ENCODE data around the gene SCRT2. TPM values are rescaled to one million over a fixed set of nuclear protein-coding genes. Genes with fewer than 3 reads are reported as not detected.

The SCRT2 gene
- total RNA-seq, 2 experiments from 2014 or later, result not detected

- CTCF ChIA-PET, result no interaction called here
- DNase-seq, result no peak
- no peaks in the 10 kb centered on the region for H3K36me3 Mint-ChIP-seq (ENCODE audit: low read depth)
- peaks cover 24% of the 10 kb centered on the region for H3K27me3 Mint-ChIP-seq (ENCODE audit: low read depth)
- no peaks in the 10 kb centered on the region for H3K4me1 Mint-ChIP-seq (ENCODE audit: low read depth)
- no peak overlapping the region for H3K27ac Mint-ChIP-seq
- no peaks in the 10 kb centered on the region for H3K9me3 Mint-ChIP-seq (ENCODE audit: insufficient read depth)
- ATAC-seq, result no peak
- H3K4me3 Mint-ChIP-seq, result no peak overlapping the region
- POLR2A ChIA-PET, result no interaction called here
Observed at GRCh38 chr20:709991-710779, 34.6 kb upstream of the SCRT2 start.

GRCh38 chr20:709423-709822, 33.8 kb upstream of the SCRT2 start:
- peaks cover 24% of the 10 kb centered on the region for H3K27me3 Mint-ChIP-seq (ENCODE audit: low read depth)
- no peaks in the 10 kb centered on the region for H3K36me3 Mint-ChIP-seq (ENCODE audit: low read depth)
- H3K9me3 Mint-ChIP-seq (ENCODE audit: insufficient read depth), result no peaks in the 10 kb centered on the region
- no peak overlapping the region for H3K27ac Mint-ChIP-seq
- H3K4me1 Mint-ChIP-seq (ENCODE audit: low read depth), result no peaks in the 10 kb centered on the region
- CTCF ChIA-PET, result no interaction called here
- POLR2A ChIA-PET, result no interaction called here
- DNase-seq (no peak), ATAC-seq (no peak)
- H3K4me3 Mint-ChIP-seq, result no peak overlapping the region

- ATAC-seq (no peak), DNase-seq (no peak)
- H3K27ac Mint-ChIP-seq, result no peak overlapping the region
- ChIA-PET CTCF (interaction anchor here (0.8 kb wide), 1 partner anchor 30 kb away, joined by 3 read pairs; no protein-coding TSS in a partner anchor), POLR2A (no interaction called here)
- H3K4me3 Mint-ChIP-seq, result no peak overlapping the region
- no peaks in the 10 kb centered on the region for H3K4me1 Mint-ChIP-seq (ENCODE audit: low read depth)
- H3K36me3 Mint-ChIP-seq (ENCODE audit: low read depth), result no peaks in the 10 kb centered on the region
- H3K9me3 Mint-ChIP-seq (ENCODE audit: insufficient read depth), result no peaks in the 10 kb centered on the region
- H3K27me3 Mint-ChIP-seq (ENCODE audit: low read depth), result peaks cover 24% of the 10 kb centered on the region
Observed at GRCh38 chr20:708956-709355, 33.4 kb upstream of the SCRT2 start.

GRCh38 chr20:707451-708110, 32.0 kb upstream of the SCRT2 start:
- no peaks in the 10 kb centered on the region for H3K9me3 Mint-ChIP-seq (ENCODE audit: insufficient read depth)
- ChIA-PET CTCF (interaction anchor here (0.7 kb wide), 1 partner anchor 12 kb away, joined by 3 read pairs; no protein-coding TSS in a partner anchor), POLR2A (no interaction called here)
- DNase-seq (no peak), ATAC-seq (no peak)
- H3K27ac Mint-ChIP-seq, result no peak overlapping the region
- peaks cover 22% of the 10 kb centered on the region for H3K27me3 Mint-ChIP-seq (ENCODE audit: low read depth)
- no peak overlapping the region for H3K4me3 Mint-ChIP-seq
- H3K36me3 Mint-ChIP-seq (ENCODE audit: low read depth), result no peaks in the 10 kb centered on the region
- H3K4me1 Mint-ChIP-seq (ENCODE audit: low read depth), result no peaks in the 10 kb centered on the region

GRCh38 chr20:706366-706885, 30.8 kb upstream of the SCRT2 start:
- no peak overlapping the region for H3K4me3 Mint-ChIP-seq
- ATAC-seq (no peak), DNase-seq (no peak)
- no peak overlapping the region for H3K27ac Mint-ChIP-seq
- ChIA-PET CTCF (no interaction called here), POLR2A (no interaction called here)
- peaks cover 17% of the 10 kb centered on the region for H3K27me3 Mint-ChIP-seq (ENCODE audit: low read depth)
- H3K36me3 Mint-ChIP-seq (ENCODE audit: low read depth), result no peaks in the 10 kb centered on the region
- no peaks in the 10 kb centered on the region for H3K9me3 Mint-ChIP-seq (ENCODE audit: insufficient read depth)
- no peaks in the 10 kb centered on the region for H3K4me1 Mint-ChIP-seq (ENCODE audit: low read depth)

GRCh38 chr20:704726-705125, 29.1 kb upstream of the SCRT2 start:
- POLR2A ChIA-PET, result no interaction called here

GRCh38 chr20:703426-703825, 27.8 kb upstream of the SCRT2 start:
- ATAC-seq (no peak), DNase-seq (no peak)
- no peaks in the 10 kb centered on the region for H3K9me3 Mint-ChIP-seq (ENCODE audit: insufficient read depth)
- H3K36me3 Mint-ChIP-seq (ENCODE audit: low read depth), result no peaks in the 10 kb centered on the region
- ChIA-PET CTCF (no interaction called here), POLR2A (no interaction called here)
- H3K27ac Mint-ChIP-seq, result no peak overlapping the region
- no peaks in the 10 kb centered on the region for H3K4me1 Mint-ChIP-seq (ENCODE audit: low read depth)
- H3K4me3 Mint-ChIP-seq, result no peak overlapping the region
- H3K27me3 Mint-ChIP-seq (ENCODE audit: low read depth), result no peaks in the 10 kb centered on the region

More at GRCh38 chr20:704726-705125, 29.1 kb upstream of the SCRT2 start:
- H3K36me3 Mint-ChIP-seq (ENCODE audit: low read depth), result no peaks in the 10 kb centered on the region
- DNase-seq, result no peak
- H3K9me3 Mint-ChIP-seq (ENCODE audit: insufficient read depth), result no peaks in the 10 kb centered on the region
- no peak for ATAC-seq
- no peak overlapping the region for H3K4me3 Mint-ChIP-seq
- CTCF ChIA-PET, result no interaction called here
- no peaks in the 10 kb centered on the region for H3K4me1 Mint-ChIP-seq (ENCODE audit: low read depth)
- H3K27me3 Mint-ChIP-seq (ENCODE audit: low read depth), result peaks cover 9% of the 10 kb centered on the region
- H3K27ac Mint-ChIP-seq, result no peak overlapping the region

GRCh38 chr20:703006-703405, 27.4 kb upstream of the SCRT2 start:
- Mint-ChIP-seq H3K36me3 (ENCODE audit: low read depth) (no peaks in the 10 kb centered on the region), H3K27ac (no peak overlapping the region), H3K4me1 (ENCODE audit: low read depth) (no peaks in the 10 kb centered on the region), H3K4me3 (no peak overlapping the region), H3K27me3 (ENCODE audit: low read depth) (no peaks in the 10 kb centered on the region), H3K9me3 (ENCODE audit: insufficient read depth) (no peaks in the 10 kb centered on the region)
- ChIA-PET CTCF (no interaction called here), POLR2A (no interaction called here)
- ATAC-seq (no peak), DNase-seq (no peak)

GRCh38 chr20:701401-702129, 26.0 kb upstream of the SCRT2 start:
- Mint-ChIP-seq H3K4me3 (no peak overlapping the region), H3K4me1 (ENCODE audit: low read depth) (no peaks in the 10 kb centered on the region), H3K27me3 (ENCODE audit: low read depth) (no peaks in the 10 kb centered on the region), H3K27ac (no peak overlapping the region), H3K9me3 (ENCODE audit: insufficient read depth) (no peaks in the 10 kb centered on the region), H3K36me3 (ENCODE audit: low read depth) (no peaks in the 10 kb centered on the region)
- CTCF ChIA-PET, result no interaction called here
- ATAC-seq, result no peak
- POLR2A ChIA-PET, result no interaction called here
- DNase-seq, result no peak

- Mint-ChIP-seq H3K4me3 (no peak overlapping the region), H3K9me3 (ENCODE audit: insufficient read depth) (no peaks in the 10 kb centered on the region), H3K4me1 (ENCODE audit: low read depth) (no peaks in the 10 kb centered on the region), H3K36me3 (ENCODE audit: low read depth) (no peaks in the 10 kb centered on the region), H3K27ac (no peak overlapping the region), H3K27me3 (ENCODE audit: low read depth) (no peaks in the 10 kb centered on the region)
- ChIA-PET CTCF (no interaction called here), POLR2A (no interaction called here)
- ATAC-seq (no peak), DNase-seq (no peak)
Observed at GRCh38 chr20:699811-700338, 24.3 kb upstream of the SCRT2 start.

- no peaks in the 10 kb centered on the region for H3K9me3 Mint-ChIP-seq (ENCODE audit: insufficient read depth)
- H3K4me1 Mint-ChIP-seq (ENCODE audit: low read depth), result no peaks in the 10 kb centered on the region
- CTCF ChIA-PET, result no interaction called here
- no peak for DNase-seq
- H3K4me3 Mint-ChIP-seq, result no peak overlapping the region
- POLR2A ChIA-PET, result no interaction called here
- H3K27ac Mint-ChIP-seq, result no peak overlapping the region
- no peak for ATAC-seq
- no peaks in the 10 kb centered on the region for H3K36me3 Mint-ChIP-seq (ENCODE audit: low read depth)
- no peaks in the 10 kb centered on the region for H3K27me3 Mint-ChIP-seq (ENCODE audit: low read depth)
Observed at GRCh38 chr20:699342-699741, 23.7 kb upstream of the SCRT2 start.

GRCh38 chr20:698276-698675, 22.7 kb upstream of the SCRT2 start:
- Mint-ChIP-seq H3K4me3 (no peak overlapping the region), H3K4me1 (ENCODE audit: low read depth) (no peaks in the 10 kb centered on the region), H3K27me3 (ENCODE audit: low read depth) (no peaks in the 10 kb centered on the region), H3K36me3 (ENCODE audit: low read depth) (no peaks in the 10 kb centered on the region), H3K9me3 (ENCODE audit: insufficient read depth) (no peaks in the 10 kb centered on the region), H3K27ac (no peak overlapping the region)
- CTCF ChIA-PET, result no interaction called here
- POLR2A ChIA-PET, result no interaction called here
- no peak for DNase-seq
- ATAC-seq, result no peak

Measured in activated CD8-positive, alpha-beta T cell treated with anti-CD3 and anti-CD28 coated beads, Interleukin-2, amount 10 ng/mL, durations not matched to agents 7 days and 5 days (primary cell).